Measurements from ENCODE around the gene ARMH1.

- TF ChIP-seq MAX (IDR thresholded peaks at IDR 0.05) (no peak), TAF1 (IDR thresholded peaks at IDR 0.05; ENCODE audit: low read depth) (no peak), NFIC (IDR thresholded peaks at IDR 0.05) (no peak), CREB1 (IDR thresholded peaks at IDR 0.05; ENCODE audit: low read depth) (no peak), CEBPB (IDR thresholded peaks at IDR 0.05) (no peak), USF1 (IDR thresholded peaks at IDR 0.05) (no peak), EP300 (IDR thresholded peaks at IDR 0.05; ENCODE audit: borderline replicate concordance) (no peak), REST (IDR thresholded peaks at IDR 0.05; ENCODE audit: low read depth) (no peak), RAD21 (IDR thresholded peaks at IDR 0.05; ENCODE audit: low read depth) (no peak), YY1 (IDR thresholded peaks at IDR 0.05; ENCODE audit: low read depth) (no peak), FOXM1 (IDR thresholded peaks at IDR 0.05; ENCODE audit: borderline replicate concordance, low read depth) (no peak), EGR1 (IDR thresholded peaks at IDR 0.05) (no peak), ZBTB7A (IDR thresholded peaks at IDR 0.05; ENCODE audit: low read depth) (no peak)
These were observed 21.2 kb downstream of the ARMH1 start for GRCh38 chr1:44695671-44696070.
